CD4-positive, alpha-beta T cell (primary cell): ENCODE results near the gene ALOX15B. TPM values are rescaled to one million over a fixed set of nuclear protein-coding genes. Genes with fewer than 3 reads are reported as not detected.

ENCODE experiments used
- ATAC-seq: fragments of 200-7000 bp; cut with Tn5 transposase; one replicate; pipeline ENCODE4 v1.10.0; 2022; ENCODE audit warnings: mild to moderate bottlenecking; ENCODE audit not compliant: poor library complexity
- CTCF ChIA-PET: fragments of 350-600 bp; sonication (Branson Sonifier 250); formaldehyde crosslinking; loops from one replicate; lab custom pipeline; 2021; ENCODE audit warnings: antibody characterized with exemption, inconsistent platforms; lab: Charles Lee
- POLR2A ChIA-PET: fragments of 350-600 bp; sonication (Branson Sonifier 250); formaldehyde crosslinking; loops from one replicate; lab custom pipeline; 2021; ENCODE audit warnings: antibody characterized with exemption, inconsistent platforms; lab: Charles Lee
- DNase-seq, 14 experiments: peaks; one replicate each; pipeline ENCODE4 v3.0.0-alpha.2; 2013 to 2020; ENCODE audit warnings: mixed read lengths in 2 of 14
- H3K27ac ChIP-seq, 2 donors: one replicate each; pipeline versions ENCODE4 v1.5.1 to v1.7.0; 2013; ENCODE audit warnings: low read length in 2 of 2, low read depth in 1 of 2, mild to moderate bottlenecking in 1 of 2
- H3K27me3 ChIP-seq, 2 experiments: 1 replicate in 1 of 2; 2 replicates in 1 of 2; pipeline versions ENCODE4 v1.6.1 to v1.7.0; 2013; ENCODE audit warnings: low read length in 2 of 2, control low read depth in 1 of 2, mild to moderate bottlenecking in 1 of 2, moderate library complexity in 1 of 2; ENCODE audit not compliant: insufficient read depth in 2 of 2, control insufficient read depth in 1 of 2
- H3K36me3 ChIP-seq: one replicate; pipeline ENCODE4 v1.6.1; 2013; ENCODE audit warnings: low read length, control low read depth; ENCODE audit not compliant: insufficient read depth
- H3K4me1 ChIP-seq: one replicate; pipeline ENCODE4 v1.6.1; 2013; ENCODE audit warnings: low read length, control low read depth; ENCODE audit not compliant: insufficient read depth
- H3K4me3 ChIP-seq: one replicate; pipeline ENCODE4 v1.5.1; 2013; ENCODE audit warnings: mild to moderate bottlenecking, low read length, moderate library complexity
- H3K9me3 ChIP-seq, 2 experiments: 1 replicate in 1 of 2; 2 replicates in 1 of 2; pipeline versions ENCODE4 v1.6.1 to v1.7.0; 2013; ENCODE audit warnings: low read length in 2 of 2, mild to moderate bottlenecking in 2 of 2, control low read depth in 1 of 2, moderate library complexity in 1 of 2; ENCODE audit not compliant: control insufficient read depth in 1 of 2, insufficient read depth in 1 of 2
- H3K27ac Mint-ChIP-seq: one replicate; pipeline ENCODE4 v1.8.0; 2020; ENCODE audit warnings: mixed read lengths
- H3K27me3 Mint-ChIP-seq: one replicate; pipeline ENCODE4 v1.8.0; 2021; ENCODE audit warnings: mixed read lengths
- H3K36me3 Mint-ChIP-seq: one replicate; pipeline ENCODE4 v1.8.0; 2021; ENCODE audit warnings: low read depth, mixed read lengths
- H3K4me1 Mint-ChIP-seq: one replicate; pipeline ENCODE4 v1.8.0; 2021; ENCODE audit warnings: low read depth, mixed read lengths
- H3K4me3 Mint-ChIP-seq: one replicate; pipeline ENCODE4 v1.8.0; 2020; ENCODE audit warnings: mild to moderate bottlenecking, mixed read lengths
- H3K9me3 Mint-ChIP-seq: one replicate; pipeline ENCODE4 v1.8.0; 2020; ENCODE audit warnings: mixed read lengths
- intact Hi-C, 2 experiments: fragments of 100-400 bp; cut with DNase I in 1 of 2; cut with micrococcal nuclease in 1 of 2; formaldehyde crosslinking; loops; one replicate each; pipeline versions ENCODE4 v1.15.1 to v1.9.0; 2023 to 2025; cut with DNase I, micrococcal nuclease
- total RNA-seq, 174 experiments: library from RNA in 2 of 174; stranded (reverse) in 2 of 174; gene quantifications; one replicate each; pipeline ENCODE4 v1.2.3 and lab custom pipeline; 2021 to 2026
- TF ChIP-seq, protein P1 (sequence below): fragments of 200-600 bp; IDR thresholded peaks from one replicate; pipeline ENCODE4 v1.8.0; 2022; ENCODE audit warnings: antibody characterized with exemption, mild to moderate bottlenecking

Gene ALOX15B
- total RNA-seq, 2 experiments from 2014 or later, result not detected

DNA sequence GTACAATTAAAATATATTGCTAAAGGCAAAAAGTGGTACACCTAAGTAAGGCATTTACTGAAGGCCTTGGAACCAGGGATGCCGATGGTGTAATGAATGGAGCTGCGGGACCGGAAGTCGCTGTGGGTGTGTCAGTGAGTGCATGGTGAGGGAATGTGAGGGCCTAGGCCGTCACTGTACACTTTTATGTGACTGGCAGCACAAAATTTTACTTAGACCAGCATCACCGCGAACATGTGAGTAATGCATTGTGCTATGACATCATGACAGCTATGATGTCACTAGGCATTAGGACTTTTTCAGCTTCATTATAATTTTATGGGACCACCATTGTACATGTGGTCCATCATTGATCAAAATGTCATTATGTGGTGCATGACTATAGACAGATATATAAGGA is 14.7 kb downstream of the ALOX15B start:
- ATAC-seq, result no peak
- Mint-ChIP-seq H3K9me3 (no peaks in the 10 kb centered on the region), H3K4me1 (no peaks in the 10 kb centered on the region), H3K27me3 (peaks cover 17% of the 10 kb centered on the region), H3K27ac (no peak overlapping the region), H3K36me3 (no peaks in the 10 kb centered on the region), H3K4me3 (no peak overlapping the region)
- Histone ChIP-seq H3K9me3 (no peaks in the 10 kb centered on the region), H3K4me1 (peaks cover 15% of the 10 kb centered on the region), H3K36me3 (no peaks in the 10 kb centered on the region), H3K4me3 (no peak overlapping the region), H3K27me3 (peaks cover 0 to 6% of the 10 kb centered on the region in 2 experiments), H3K27ac (no peak overlapping the region)
- CTCF ChIA-PET, result no interaction called here
- DNase-seq, result no peak
- TF ChIP-seq, protein P1, sequence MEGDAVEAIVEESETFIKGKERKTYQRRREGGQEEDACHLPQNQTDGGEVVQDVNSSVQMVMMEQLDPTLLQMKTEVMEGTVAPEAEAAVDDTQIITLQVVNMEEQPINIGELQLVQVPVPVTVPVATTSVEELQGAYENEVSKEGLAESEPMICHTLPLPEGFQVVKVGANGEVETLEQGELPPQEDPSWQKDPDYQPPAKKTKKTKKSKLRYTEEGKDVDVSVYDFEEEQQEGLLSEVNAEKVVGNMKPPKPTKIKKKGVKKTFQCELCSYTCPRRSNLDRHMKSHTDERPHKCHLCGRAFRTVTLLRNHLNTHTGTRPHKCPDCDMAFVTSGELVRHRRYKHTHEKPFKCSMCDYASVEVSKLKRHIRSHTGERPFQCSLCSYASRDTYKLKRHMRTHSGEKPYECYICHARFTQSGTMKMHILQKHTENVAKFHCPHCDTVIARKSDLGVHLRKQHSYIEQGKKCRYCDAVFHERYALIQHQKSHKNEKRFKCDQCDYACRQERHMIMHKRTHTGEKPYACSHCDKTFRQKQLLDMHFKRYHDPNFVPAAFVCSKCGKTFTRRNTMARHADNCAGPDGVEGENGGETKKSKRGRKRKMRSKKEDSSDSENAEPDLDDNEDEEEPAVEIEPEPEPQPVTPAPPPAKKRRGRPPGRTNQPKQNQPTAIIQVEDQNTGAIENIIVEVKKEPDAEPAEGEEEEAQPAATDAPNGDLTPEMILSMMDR, result no peak
- POLR2A ChIA-PET, result no interaction called here
- intact Hi-C loops, result loop anchor here in 1 of 2 experiments (10.0 kb wide), 1 partner anchor 69 kb away; no protein-coding TSS in a partner anchor

- TF ChIP-seq, protein P1, result no peak
- peaks cover 39% of the 10 kb centered on the region for H3K27me3 Mint-ChIP-seq
- Histone ChIP-seq H3K9me3 (no peaks in the 10 kb centered on the region), H3K27me3 (peaks cover under 1 to 21% of the 10 kb centered on the region in 2 experiments), H3K4me3 (no peak overlapping the region), H3K36me3 (no peaks in the 10 kb centered on the region), H3K27ac (no peak overlapping the region), H3K4me1 (peaks cover 15% of the 10 kb centered on the region)
- no peaks in the 10 kb centered on the region for H3K36me3 Mint-ChIP-seq
- intact Hi-C loops, result loop anchor here (2.0 to 10.0 kb wide), 6 partner anchors 65 to 731 kb away; no protein-coding TSS in a partner anchor
- ChIA-PET CTCF (interaction anchor here (1.3 to 2.3 kb wide), 2 partner anchors 18 to 65 kb away, joined by 3 to 19 read pairs; no protein-coding TSS in a partner anchor), POLR2A (no interaction called here)
- no peaks in the 10 kb centered on the region for H3K9me3 Mint-ChIP-seq
- H3K4me3 Mint-ChIP-seq, result no peak overlapping the region
- no peak for DNase-seq
- H3K27ac Mint-ChIP-seq, result no peak overlapping the region
- H3K4me1 Mint-ChIP-seq, result no peaks in the 10 kb centered on the region
- ATAC-seq, result no peak
Observed at GRCh38 chr17:8055851-8056231, 17.0 kb downstream of the ALOX15B start.

DNA sequence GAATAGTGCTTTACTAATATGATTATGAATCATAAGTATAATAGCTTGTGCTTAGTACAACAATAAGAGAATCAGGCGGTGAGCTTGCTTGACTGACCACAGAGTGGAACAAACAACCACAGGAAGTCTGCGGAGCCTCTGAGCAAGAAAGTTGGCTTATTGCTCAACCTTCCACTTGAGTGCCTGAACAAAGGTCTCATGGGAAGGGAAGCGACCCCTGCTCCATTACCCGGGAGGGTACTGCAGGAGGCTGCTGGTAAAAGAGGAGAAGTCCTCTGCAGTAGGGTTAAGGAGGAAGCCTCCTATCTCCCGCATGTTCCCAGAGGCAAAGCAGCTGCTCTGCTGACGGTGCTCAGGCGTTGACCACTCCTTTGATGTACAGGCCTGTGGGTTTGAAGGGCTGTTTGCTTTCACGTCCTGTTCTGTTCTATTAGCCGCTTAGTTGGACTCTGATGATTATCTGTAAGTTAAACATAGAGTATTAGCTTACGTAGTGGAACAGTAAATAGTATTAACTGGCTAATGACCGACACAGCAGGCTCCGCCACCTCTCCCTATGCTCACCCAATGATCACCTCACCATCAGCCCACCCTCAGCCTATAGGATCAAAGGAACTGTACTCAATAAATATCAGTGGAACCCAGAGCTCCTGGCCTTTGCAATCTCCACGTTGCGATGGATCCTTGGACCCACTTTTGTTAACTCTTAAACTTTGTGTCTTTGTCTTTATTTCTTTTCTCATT is 17.5 kb downstream of the ALOX15B start:
- no peak overlapping the region for H3K27ac ChIP-seq
- peaks cover 4 to 27% of the 10 kb centered on the region in 2 experiments for H3K27me3 ChIP-seq
- Mint-ChIP-seq H3K9me3 (no peaks in the 10 kb centered on the region), H3K27me3 (peaks cover 45% of the 10 kb centered on the region), H3K27ac (no peak overlapping the region), H3K4me3 (no peak overlapping the region), H3K36me3 (no peaks in the 10 kb centered on the region), H3K4me1 (no peaks in the 10 kb centered on the region)
- ATAC-seq (no peak), DNase-seq (peak in 4 of 14 experiments; percentile 12 to 63 (median 47))
- CTCF ChIA-PET, result interaction anchor here (1.3 to 2.3 kb wide), 7 partner anchors 15 to 313 kb away, joined by 3 to 19 read pairs (median 5); partner anchors contain the start of gene RNF227
- intact Hi-C loops, result loop anchor here (2.0 to 10.0 kb wide), 6 partner anchors 66 to 731 kb away; no protein-coding TSS in a partner anchor
- H3K36me3 ChIP-seq, result no peaks in the 10 kb centered on the region
- no peaks in the 10 kb centered on the region for H3K9me3 ChIP-seq
- H3K4me3 ChIP-seq, result no peak overlapping the region
- POLR2A ChIA-PET, result no interaction called here
- TF ChIP-seq, protein P1, result no peak
- peaks cover 15% of the 10 kb centered on the region for H3K4me1 ChIP-seq
